K562 (cell line): ENCODE measurements around the gene COX15. TPM values are rescaled to one million over a fixed set of nuclear protein-coding genes. Genes with fewer than 3 reads are reported as not detected.

ENCODE experiments used
- ATAC-seq: fragments of 200-7000 bp; cut with Tn5 transposase; 3 replicates; pipeline ENCODE4 v1.9.1; 2020; ENCODE audit warnings: moderate library complexity
- BruUV-seq: library from RNA; stranded (reverse); fragments of 400-500 nt; replicated peaks from 2 replicates; lab custom pipeline; 2021; lab: Mats Ljungman, UMichigan
- CTCF ChIA-PET: fragments of 300-600 bp; formaldehyde crosslinking; extraction: SDS; loops from one replicate; lab custom pipeline; 2021; ENCODE audit warnings: low intra/inter-chr PET ratio; lab: Yijun Ruan, JAX
- POLR2A ChIA-PET: fragments of 300-600, 350-650 bp; sonication (Branson Sonifier 250); formaldehyde crosslinking; extraction: SDS; loops from one replicate; lab custom pipeline; 2021; ENCODE audit warnings: antibody characterized with exemption, inconsistent platforms; lab: Yijun Ruan, JAX
- DNase-seq, 4 experiments: peaks; one replicate each; pipeline versions ENCODE4 v3.0.0 to v3.0.0-alpha.2; 2011 to 2018; ENCODE audit warnings: low spot score in 3 of 4, mixed read lengths in 3 of 4; ENCODE audit errors: extremely low read depth in 1 of 4
- FAIRE-seq: peaks from 2 replicates; lab custom pipeline; 2011; peaks lifted over from hg19 to GRCh38; lab: Jason Lieb, UNC
- H2AFZ ChIP-seq: 2 replicates; pipeline ENCODE4 v1.6.0; 2011; ENCODE audit warnings: low read depth, low read length, control low read depth, inconsistent platforms
- H3K27ac ChIP-seq: fragments of 200-600 bp; 3 replicates; pipeline ENCODE4 v1.8.0; 2011; ENCODE audit warnings: low read depth, mild to moderate bottlenecking, control low read depth, inconsistent platforms, low read length, moderate library complexity, mixed read lengths; ENCODE audit errors: extremely low read depth
- H3K27me3 ChIP-seq, 2 experiments: fragments of 300-600 bp in 1 of 2; 2 replicates in 1 of 2; 3 replicates in 1 of 2; pipeline versions ENCODE4 v1.6.0 to v1.8.0; 2011; ENCODE audit warnings: inconsistent platforms in 2 of 2, low read length in 2 of 2, mild to moderate bottlenecking in 1 of 2, mixed read lengths in 1 of 2, moderate library complexity in 1 of 2; ENCODE audit not compliant: control insufficient read depth in 2 of 2, insufficient read depth in 2 of 2
- H3K36me3 ChIP-seq: fragments of 300-600 bp; 3 replicates; pipeline ENCODE4 v1.8.0; 2011; ENCODE audit warnings: mild to moderate bottlenecking, low read length, inconsistent platforms; ENCODE audit not compliant: control insufficient read depth, insufficient read depth
- H3K4me1 ChIP-seq, 2 experiments: fragments of 200-600 bp in 1 of 2; replicated peaks in 1 of 2; 2 replicates in 1 of 2; 3 replicates in 1 of 2; pipeline versions ENCODE4 v1.5.1 to v1.8.0; 2011; ENCODE audit warnings: inconsistent platforms in 2 of 2, low read length in 2 of 2, mild to moderate bottlenecking in 1 of 2, mixed read lengths in 1 of 2, moderate library complexity in 1 of 2; ENCODE audit not compliant: control insufficient read depth in 2 of 2, insufficient read depth in 2 of 2
- H3K4me2 ChIP-seq: 2 replicates; pipeline ENCODE4 v1.6.1; 2011; ENCODE audit warnings: low read length, control low read depth, inconsistent platforms, mixed read lengths; ENCODE audit not compliant: insufficient read depth
- H3K4me3 ChIP-seq: fragments of 200-600 bp; sonication (generic), shearing (Covaris generic); 2 replicates; pipeline ENCODE4 v1.5.1; 2016; ENCODE audit warnings: control low read depth, inconsistent platforms
- H3K79me2 ChIP-seq: fragments of 200-600 bp; 3 replicates; pipeline ENCODE4 v1.8.0; 2011; ENCODE audit warnings: low read length, inconsistent platforms; ENCODE audit not compliant: control insufficient read depth, insufficient read depth
- H3K9ac ChIP-seq, 2 experiments: 2 replicates each; pipeline versions ENCODE4 v1.6.0 to v1.6.1; 2011; ENCODE audit warnings: low read depth in 2 of 2, low read length in 2 of 2, control low read depth in 1 of 2, inconsistent platforms in 1 of 2, mild to moderate bottlenecking in 1 of 2, mixed read lengths in 1 of 2; ENCODE audit not compliant: insufficient read depth in 1 of 2
- H3K9me1 ChIP-seq: one replicate; pipeline ENCODE4 v1.6.0; 2011; ENCODE audit warnings: inconsistent platforms, mild to moderate bottlenecking, low read length, moderate library complexity; ENCODE audit not compliant: control insufficient read depth, insufficient read depth
- H3K9me3 ChIP-seq: replicated peaks from 2 replicates; pipeline ENCODE4 v1.5.1; 2011; ENCODE audit warnings: low read depth, low read length, inconsistent platforms; ENCODE audit not compliant: control insufficient read depth, insufficient read depth
- H4K20me1 ChIP-seq: replicated peaks from 2 replicates; pipeline ENCODE4 v1.6.1; 2011; ENCODE audit warnings: low read length, inconsistent platforms, mixed read lengths; ENCODE audit not compliant: control insufficient read depth, insufficient read depth
- CBX5 ChIP-seq: IDR thresholded peaks from 2 replicates; pipeline ENCODE4 v1.6.1; 2014; ENCODE audit warnings: low read depth, borderline replicate concordance
- GABPA ChIP-seq: fragments of 200-800 bp; sonication (Bioruptor generic); conservative IDR thresholded peaks from 2 replicates; pipeline ENCODE4 v1.6.1; 2016; ENCODE audit warnings: low read depth, missing genetic modification characterization, missing compliant biosample characterization
- IRF1 ChIP-seq: sonication (generic); formaldehyde crosslinking; IDR thresholded peaks from 2 replicates; pipeline ENCODE4 v1.8.0; 2022; ENCODE audit warnings: missing genetic modification reagents, mild to moderate bottlenecking, borderline replicate concordance
- KLF6 ChIP-seq: fragments of 250-450 bp; sonication (Bioruptor Pico); IDR thresholded peaks from 2 replicates; pipeline ENCODE4 v1.4.0; 2020; ENCODE audit warnings: mild to moderate bottlenecking, moderate library complexity, borderline replicate concordance
- MEIS2 ChIP-seq: fragments of 450-650 bp; IDR thresholded peaks from 2 replicates; pipeline ENCODE4 v1.6.1; 2014; ENCODE audit warnings: mild to moderate bottlenecking; ENCODE audit not compliant: partially characterized antibody
- SPI1 ChIP-seq: IDR thresholded peaks from 2 replicates; pipeline ENCODE4 v1.6.1; 2011; ENCODE audit warnings: low read depth, low read length, control low read depth, borderline replicate concordance
- STAT6 ChIP-seq: sonication (generic); formaldehyde crosslinking; IDR thresholded peaks from 2 replicates; pipeline ENCODE4 v1.8.1; 2023; ENCODE audit warnings: mild to moderate bottlenecking, missing genetic modification reagents
- ZC3H4 ChIP-seq: sonication (generic); formaldehyde crosslinking; IDR thresholded peaks from 2 replicates; pipeline ENCODE4 v1.9.0; 2021; ENCODE audit warnings: missing genetic modification reagents, borderline replicate concordance
- WGBS: fragments of 100-300 bp; shearing (Covaris generic); methylation state at CpG from one replicate; pipeline ENCODE4 v1.1.6; 2016; ENCODE audit warnings: low coverage, mixed read lengths; ENCODE audit not compliant: insufficient coverage; ENCODE audit errors: missing lambda C conversion rate; 5-methylcytosine and 5-hydroxymethylcytosine counted together
- in situ Hi-C: fragments of 300-500 bp; cut with MboI; formaldehyde crosslinking; loops from 4 replicates; pipeline ENCODE4 v1.15.0; 2018; ENCODE audit warnings: inconsistent platforms, mixed read lengths
- intact Hi-C: fragments of 100-400 bp; cut with micrococcal nuclease; formaldehyde crosslinking; loops from 2 replicates; pipeline ENCODE4 v1.14.2; 2022
- polyA plus RNA-seq, 8 experiments: library from polyadenylated mRNA; depleted of rRNA in 4 of 8; stranded (reverse) in 5 of 8; unstranded in 3 of 8; fragments of >200 nt; fragmentation: Nextera tagmentation in 2 of 8; fragmentation: Illumina TruSeq in 1 of 8; extraction: Ambion mirVana in 2 of 8; extraction: Trizol in 1 of 8; gene quantifications; 2 replicates each; pipeline versions ENCODE4 v1.2.1 to v1.2.3, GENCODE V29; 2011 to 2014; ENCODE audit warnings: inconsistent platforms in 1 of 8, missing spikeins in 1 of 8
- total RNA-seq, 7 experiments: library from RNA; depleted of rRNA in 6 of 7; stranded (reverse); fragments of >200 nt in 6 of 7; fragmentation: Illumina TruSeq in 2 of 7; extraction: Trizol in 2 of 7; gene quantifications; 2 replicates each; pipeline versions ENCODE4 v1.2.1 to v1.2.3, GENCODE V29; 2011 to 2021; ENCODE audit warnings: low replicate concordance in 1 of 7
- TF ChIP-seq, protein P1 (sequence below): fragments of 450-650 bp; IDR thresholded peaks from 2 replicates; pipeline ENCODE4 v1.6.1; 2016; ENCODE audit warnings: low read depth, mild to moderate bottlenecking, moderate library complexity
- TF ChIP-seq, protein P2 (sequence below): fragments of 450-650 bp; conservative IDR thresholded peaks from 2 replicates; pipeline ENCODE4 v1.6.1; 2016; ENCODE audit warnings: missing genetic modification characterization, low read depth, mild to moderate bottlenecking, control low read depth, missing compliant biosample characterization
- TF ChIP-seq, protein P3 (sequence below): fragments of 250-450 bp; sonication (Bioruptor Pico); IDR thresholded peaks from 2 replicates; pipeline ENCODE4 v1.4.0; 2020; ENCODE audit warnings: mild to moderate bottlenecking, moderate library complexity

COX15 gene
- total and polyA plus RNA-seq, 9 of the 15 experiments (the other 6 are each of a cell fraction or from before 2014, with no cell fraction given), result 17.4 to 45.1 (median 23.7) TPM

- TF ChIP-seq STAT6 (no peak), GABPA (no peak)
- TF ChIP-seq, protein P1, sequence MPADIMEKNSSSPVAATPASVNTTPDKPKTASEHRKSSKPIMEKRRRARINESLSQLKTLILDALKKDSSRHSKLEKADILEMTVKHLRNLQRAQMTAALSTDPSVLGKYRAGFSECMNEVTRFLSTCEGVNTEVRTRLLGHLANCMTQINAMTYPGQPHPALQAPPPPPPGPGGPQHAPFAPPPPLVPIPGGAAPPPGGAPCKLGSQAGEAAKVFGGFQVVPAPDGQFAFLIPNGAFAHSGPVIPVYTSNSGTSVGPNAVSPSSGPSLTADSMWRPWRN, result no peak
- TF ChIP-seq, protein P2, sequence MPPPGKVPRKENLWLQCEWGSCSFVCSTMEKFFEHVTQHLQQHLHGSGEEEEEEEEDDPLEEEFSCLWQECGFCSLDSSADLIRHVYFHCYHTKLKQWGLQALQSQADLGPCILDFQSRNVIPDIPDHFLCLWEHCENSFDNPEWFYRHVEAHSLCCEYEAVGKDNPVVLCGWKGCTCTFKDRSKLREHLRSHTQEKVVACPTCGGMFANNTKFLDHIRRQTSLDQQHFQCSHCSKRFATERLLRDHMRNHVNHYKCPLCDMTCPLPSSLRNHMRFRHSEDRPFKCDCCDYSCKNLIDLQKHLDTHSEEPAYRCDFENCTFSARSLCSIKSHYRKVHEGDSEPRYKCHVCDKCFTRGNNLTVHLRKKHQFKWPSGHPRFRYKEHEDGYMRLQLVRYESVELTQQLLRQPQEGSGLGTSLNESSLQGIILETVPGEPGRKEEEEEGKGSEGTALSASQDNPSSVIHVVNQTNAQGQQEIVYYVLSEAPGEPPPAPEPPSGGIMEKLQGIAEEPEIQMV (tag), result no peak
- TF ChIP-seq, all 486 proteins: peak for 0
Observed at GRCh38 chr10:99768556-99768955, 36.6 kb upstream of the COX15 start (continued).

GRCh38 chr10:99767901-99768300 lies 36.0 kb upstream of the COX15 start:
- Histone ChIP-seq H3K27ac (no peak overlapping the region), H3K27me3 (no peaks in the 10 kb centered on the region; a peak in 1 of 5 replicates), H3K9me3 (no peaks in the 10 kb centered on the region), H3K4me3 (no peak overlapping the region), H3K4me1 (no peaks in the 10 kb centered on the region; a peak in 1 of 5 replicates), H4K20me1 (no peaks in the 10 kb centered on the region), H3K9ac (no peak overlapping the region), H3K79me2 (no peaks in the 10 kb centered on the region), H3K36me3 (no peaks in the 10 kb centered on the region), H3K4me2 (no peak overlapping the region), H2AFZ (no peak overlapping the region), H3K9me1 (no peaks in the 10 kb centered on the region)
- CTCF ChIA-PET, result no interaction called here
- no TSS peak for BruUV-seq
- 4% methylated on average over 2 of the region's 5 CpGs for WGBS
- intact Hi-C loops (no loop called here), in situ Hi-C loops (no loop called here)
- POLR2A ChIA-PET, result no interaction called here
- FAIRE-seq (no peak), DNase-seq (no peak), ATAC-seq (no peak)
- no peak for TF ChIP-seq CBX5
- no peak for TF ChIP-seq KLF6 (CRISPR knock-in tag)
- TF ChIP-seq ZC3H4 (CRISPR knock-in tag), result no peak
- TF ChIP-seq, protein P3, sequence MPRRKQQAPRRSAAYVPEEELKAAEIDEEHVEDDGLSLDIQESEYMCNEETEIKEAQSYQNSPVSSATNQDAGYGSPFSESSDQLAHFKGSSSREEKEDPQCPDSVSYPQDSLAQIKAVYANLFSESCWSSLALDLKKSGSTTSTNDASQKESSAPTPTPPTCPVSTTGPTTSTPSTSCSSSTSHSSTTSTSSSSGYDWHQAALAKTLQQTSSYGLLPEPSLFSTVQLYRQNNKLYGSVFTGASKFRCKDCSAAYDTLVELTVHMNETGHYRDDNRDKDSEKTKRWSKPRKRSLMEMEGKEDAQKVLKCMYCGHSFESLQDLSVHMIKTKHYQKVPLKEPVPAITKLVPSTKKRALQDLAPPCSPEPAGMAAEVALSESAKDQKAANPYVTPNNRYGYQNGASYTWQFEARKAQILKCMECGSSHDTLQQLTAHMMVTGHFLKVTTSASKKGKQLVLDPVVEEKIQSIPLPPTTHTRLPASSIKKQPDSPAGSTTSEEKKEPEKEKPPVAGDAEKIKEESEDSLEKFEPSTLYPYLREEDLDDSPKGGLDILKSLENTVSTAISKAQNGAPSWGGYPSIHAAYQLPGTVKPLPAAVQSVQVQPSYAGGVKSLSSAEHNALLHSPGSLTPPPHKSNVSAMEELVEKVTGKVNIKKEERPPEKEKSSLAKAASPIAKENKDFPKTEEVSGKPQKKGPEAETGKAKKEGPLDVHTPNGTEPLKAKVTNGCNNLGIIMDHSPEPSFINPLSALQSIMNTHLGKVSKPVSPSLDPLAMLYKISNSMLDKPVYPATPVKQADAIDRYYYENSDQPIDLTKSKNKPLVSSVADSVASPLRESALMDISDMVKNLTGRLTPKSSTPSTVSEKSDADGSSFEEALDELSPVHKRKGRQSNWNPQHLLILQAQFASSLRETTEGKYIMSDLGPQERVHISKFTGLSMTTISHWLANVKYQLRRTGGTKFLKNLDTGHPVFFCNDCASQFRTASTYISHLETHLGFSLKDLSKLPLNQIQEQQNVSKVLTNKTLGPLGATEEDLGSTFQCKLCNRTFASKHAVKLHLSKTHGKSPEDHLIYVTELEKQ (CRISPR knock-in tag), result no peak
- no peak for TF ChIP-seq SPI1
- TF ChIP-seq IRF1 (CRISPR knock-in tag), result no peak
- TF ChIP-seq MEIS2, result no peak
